Spleen (tissue), 11 donors: ENCODE results near the gene SAE1. TPM values are rescaled to one million over a fixed set of nuclear protein-coding genes. Genes with fewer than 3 reads are reported as not detected.
A peak's percentile ranks its signal among the peaks of the same experiment; 100 is the strongest.

ENCODE experiments used
- DNase-seq: peaks from one replicate; pipeline ENCODE4 v3.0.0-alpha.2; 2020
- H3K27ac ChIP-seq, 8 donors: fragments of 200-600 bp; sonication (generic) in 7 of 8; 1 replicate in 4 of 8; 2 replicates in 4 of 8; pipeline versions ENCODE4 v1.5.0 to v1.8.0; 2016 to 2021; ENCODE audit warnings: inconsistent platforms in 4 of 8, mild to moderate bottlenecking in 4 of 8, moderate library complexity in 1 of 8
- H3K27me3 ChIP-seq, 7 donors: fragments of 200-600 bp; sonication (generic) in 6 of 7; replicated peaks in 1 of 7; 1 replicate in 4 of 7; 2 replicates in 3 of 7; pipeline versions ENCODE4 v1.5.0 to v1.8.0; 2016 to 2021; ENCODE audit warnings: inconsistent platforms in 3 of 7, mild to moderate bottlenecking in 1 of 7
- H3K36me3 ChIP-seq, 6 donors: fragments of 200-600 bp; sonication (generic) in 5 of 6; 1 replicate in 4 of 6; 2 replicates in 2 of 6; pipeline versions ENCODE4 v1.5.0 to v1.8.0; 2016 to 2021; ENCODE audit warnings: inconsistent platforms in 2 of 6
- H3K4me1 ChIP-seq, 6 donors: fragments of 200-600 bp; sonication (generic) in 5 of 6; 1 replicate in 3 of 6; 2 replicates in 3 of 6; pipeline versions ENCODE4 v1.5.0 to v1.8.0; 2016 to 2021; ENCODE audit warnings: inconsistent platforms in 3 of 6
- H3K4me3 ChIP-seq, 8 donors: fragments of 200-600 bp; sonication (generic) in 7 of 8; 1 replicate in 4 of 8; 2 replicates in 4 of 8; pipeline versions ENCODE4 v1.5.0 to v1.8.0; 2016 to 2021; ENCODE audit warnings: inconsistent platforms in 4 of 8, mild to moderate bottlenecking in 4 of 8, moderate library complexity in 2 of 8
- H3K9me3 ChIP-seq, 8 donors: fragments of 200-600 bp; sonication (generic) in 7 of 8; 1 replicate in 4 of 8; 2 replicates in 4 of 8; pipeline versions ENCODE4 v1.5.0 to v1.8.0; 2016 to 2021; ENCODE audit warnings: inconsistent platforms in 4 of 8
- POLR2A ChIP-seq, 3 donors: fragments of 450-650 bp; IDR thresholded peaks; one replicate each; pipeline ENCODE4 v1.5.1; 2017; ENCODE audit warnings: antibody characterized with exemption in 3 of 3, mild to moderate bottlenecking in 1 of 3
- POLR2AphosphoS5 ChIP-seq, 3 donors: sonication (generic); formaldehyde crosslinking; IDR thresholded peaks; one replicate each; pipeline ENCODE4 v1.5.1; 2017; ENCODE audit warnings: antibody characterized with exemption in 3 of 3
- WGBS, 5 donors: extraction: QIAGEN DNeasy Blood & Tissue Kit in 3 of 5; methylation state at CpG; one replicate each; pipeline versions ENCODE4 v1.1.5 to v1.1.7; 2013 to 2018; 5-methylcytosine and 5-hydroxymethylcytosine counted together
- intact Hi-C: fragments of 100-400 bp; cut with DNase I; formaldehyde crosslinking; loops from one replicate; pipeline ENCODE4 v1.15.0; 2023; ENCODE audit warnings: low total_unique reads
- polyA plus RNA-seq, 3 donors: library from polyadenylated mRNA; stranded (reverse); fragments of 200-250 nt; gene quantifications; one replicate each; pipeline ENCODE4 v1.2.1, GENCODE V29; 2013
- total RNA-seq, 7 donors: library from RNA; depleted of rRNA in 3 of 7; stranded (reverse); fragments of >200 nt in 3 of 7; fragmentation: NEBNext Ultra II Directional in 4 of 7; extraction: Animal tissue kit (Norgen Biotek cat#: 25700) in 4 of 7; gene quantifications; one replicate each; pipeline versions ENCODE4 v1.1.0 to v1.2.1, GENCODE V29; 2016 to 2021
- TF ChIP-seq, protein P1 (sequence below), 11 experiments: fragments of 200-600 bp in 7 of 11; fragments of 450-650 bp in 4 of 11; sonication (generic) in 4 of 11; IDR thresholded peaks in 8 of 11; conservative IDR thresholded peaks in 3 of 11; 1 replicate in 7 of 11; 2 replicates in 4 of 11; pipeline versions ENCODE4 v1.4.0 to v1.8.0; 2016 to 2021; ENCODE audit warnings: antibody characterized with exemption in 11 of 11, inconsistent platforms in 4 of 11, mild to moderate bottlenecking in 1 of 11
- donor health status: healthy with polysubstance abuse.
- donor health status: DM: no; HTN: no; CAD: no; lungs with moderate emphysema.
- donor health status: DM: no; HTN: no; CAD: no.
- donor health status: Bipolar disorder and iron deficiency.
- donor health status: healthy.
- donor health status: DM: no; HTN: no; CAD: no.
- donor health status: DM: yes; HTN: yes; CAD: no.

Gene SAE1
- total and polyA plus RNA-seq, 10 donors: 28.1 to 72.4 (median 55.9) TPM

DNA sequence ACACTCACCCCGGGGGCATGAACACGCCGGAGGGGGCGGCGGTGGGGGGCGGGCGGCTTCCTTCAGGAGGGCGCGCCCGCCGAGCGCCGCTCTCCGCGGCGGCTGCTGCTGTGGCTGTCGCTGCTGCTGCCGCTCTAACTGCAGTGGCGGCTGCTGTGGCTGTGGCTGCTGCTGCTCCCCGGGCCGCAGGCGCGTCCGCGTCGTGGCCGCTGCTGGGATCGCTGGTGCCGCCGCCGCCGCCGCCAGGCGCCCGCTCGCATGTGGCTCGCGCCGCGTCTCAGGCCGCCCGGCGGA is 100.2 kb downstream of the SAE1 start, which contains the start of gene BBC3:
TSS of gene BBC3 (minus strand) at position 279 of the 294 bp plus-strand sequence. CDS start 2,768 bp downstream, outside the sequence.
- Histone ChIP-seq H3K27ac (peak within 1 kb of the TSS; percentile 48 to 99 (median 98)), H3K9me3 (no peaks in the 10 kb centered on the region), H3K4me3 (peak within 1 kb of the TSS; percentile 65 to 99 (median 97)), H3K36me3 (no peaks in the 10 kb centered on the region), H3K4me1 (peaks cover 28 to 66% (median 59%) of the 10 kb centered on the region in 6 donors), H3K27me3 (peaks cover 0 to 14% (median 0%) of the 10 kb centered on the region in 7 donors)
- 0 to 2% (median 0%) methylated on average over 10 to 43 of the region's 43 CpGs; no CpG with 5 or more reads in 2 of the 5 donors for WGBS, 5 donors
- intact Hi-C loops: no loop called here
- DNase-seq: no peak
- no peak for TF ChIP-seq POLR2A (IDR thresholded peaks at IDR 0.05)
- no peak for TF ChIP-seq POLR2AphosphoS5 (IDR thresholded peaks at IDR 0.05)
- TF ChIP-seq, protein P1, sequence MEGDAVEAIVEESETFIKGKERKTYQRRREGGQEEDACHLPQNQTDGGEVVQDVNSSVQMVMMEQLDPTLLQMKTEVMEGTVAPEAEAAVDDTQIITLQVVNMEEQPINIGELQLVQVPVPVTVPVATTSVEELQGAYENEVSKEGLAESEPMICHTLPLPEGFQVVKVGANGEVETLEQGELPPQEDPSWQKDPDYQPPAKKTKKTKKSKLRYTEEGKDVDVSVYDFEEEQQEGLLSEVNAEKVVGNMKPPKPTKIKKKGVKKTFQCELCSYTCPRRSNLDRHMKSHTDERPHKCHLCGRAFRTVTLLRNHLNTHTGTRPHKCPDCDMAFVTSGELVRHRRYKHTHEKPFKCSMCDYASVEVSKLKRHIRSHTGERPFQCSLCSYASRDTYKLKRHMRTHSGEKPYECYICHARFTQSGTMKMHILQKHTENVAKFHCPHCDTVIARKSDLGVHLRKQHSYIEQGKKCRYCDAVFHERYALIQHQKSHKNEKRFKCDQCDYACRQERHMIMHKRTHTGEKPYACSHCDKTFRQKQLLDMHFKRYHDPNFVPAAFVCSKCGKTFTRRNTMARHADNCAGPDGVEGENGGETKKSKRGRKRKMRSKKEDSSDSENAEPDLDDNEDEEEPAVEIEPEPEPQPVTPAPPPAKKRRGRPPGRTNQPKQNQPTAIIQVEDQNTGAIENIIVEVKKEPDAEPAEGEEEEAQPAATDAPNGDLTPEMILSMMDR (IDR thresholded peaks at IDR 0.05 in 8 of 11, conservative IDR thresholded peaks at IDR 0.05 in 3 of 11): no peak

DNA sequence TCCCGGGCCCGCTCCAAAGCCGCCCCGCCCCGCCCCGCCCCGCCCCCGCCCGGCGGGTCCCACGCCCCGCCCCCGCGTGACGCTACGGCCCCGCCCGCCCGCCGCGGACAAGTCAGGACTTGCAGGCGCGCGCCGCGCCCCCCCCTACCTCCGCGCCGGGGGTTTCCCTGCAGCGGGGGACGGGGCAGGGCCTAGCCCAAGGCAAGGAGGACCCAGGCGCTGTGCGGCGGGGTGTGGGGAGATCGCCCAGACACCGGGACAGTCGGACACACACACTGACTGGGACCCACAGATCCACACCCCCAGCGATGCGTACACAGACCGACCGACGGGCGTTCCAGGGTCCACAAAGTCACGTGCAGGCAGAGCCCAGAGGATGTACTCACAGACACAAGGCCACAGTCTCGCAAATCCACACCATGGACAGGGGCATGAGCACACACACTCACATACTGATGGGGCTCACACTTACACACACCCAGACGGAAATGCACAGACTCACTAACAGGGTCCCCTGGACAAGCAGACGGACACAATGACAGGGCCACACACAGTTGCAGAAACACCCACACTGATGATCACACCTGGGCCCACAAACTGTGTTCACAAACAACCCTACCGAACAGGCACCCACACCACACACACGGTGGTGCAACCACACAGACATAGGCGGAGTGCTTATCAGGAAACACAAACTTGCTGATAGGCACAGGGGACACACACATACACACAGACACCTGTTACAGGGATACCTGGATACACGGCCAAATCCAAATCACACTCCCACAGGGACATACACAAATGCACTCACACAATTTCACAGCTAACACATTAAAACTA is 100.8 kb downstream of the SAE1 start:
- Histone ChIP-seq H3K27ac (peak overlapping the region in 7 of 8 donors; percentile 61 to 99 (median 98)), H3K4me1 (peaks cover 28 to 62% (median 55%) of the 10 kb centered on the region in 6 donors), H3K36me3 (no peaks in the 10 kb centered on the region), H3K4me3 (peak overlapping the region; percentile 12 to 99 (median 97)), H3K9me3 (no peaks in the 10 kb centered on the region), H3K27me3 (peaks cover 0 to 14% (median 0%) of the 10 kb centered on the region in 7 donors)
- WGBS, 5 donors: 6 to 24% (median 12%) methylated on average over 10 to 51 of the region's 51 CpGs
- TF ChIP-seq POLR2AphosphoS5 (IDR thresholded peaks at IDR 0.05) (peak; percentile 66 to 81 (median 79)), POLR2A (IDR thresholded peaks at IDR 0.05) (peak in 1 of 3 donors; percentile 14)
- TF ChIP-seq, protein P1 (IDR thresholded peaks at IDR 0.05 in 8 of 11, conservative IDR thresholded peaks at IDR 0.05 in 3 of 11): no peak
- intact Hi-C loops: no loop called here
- DNase-seq: peak; percentile 98

DNA sequence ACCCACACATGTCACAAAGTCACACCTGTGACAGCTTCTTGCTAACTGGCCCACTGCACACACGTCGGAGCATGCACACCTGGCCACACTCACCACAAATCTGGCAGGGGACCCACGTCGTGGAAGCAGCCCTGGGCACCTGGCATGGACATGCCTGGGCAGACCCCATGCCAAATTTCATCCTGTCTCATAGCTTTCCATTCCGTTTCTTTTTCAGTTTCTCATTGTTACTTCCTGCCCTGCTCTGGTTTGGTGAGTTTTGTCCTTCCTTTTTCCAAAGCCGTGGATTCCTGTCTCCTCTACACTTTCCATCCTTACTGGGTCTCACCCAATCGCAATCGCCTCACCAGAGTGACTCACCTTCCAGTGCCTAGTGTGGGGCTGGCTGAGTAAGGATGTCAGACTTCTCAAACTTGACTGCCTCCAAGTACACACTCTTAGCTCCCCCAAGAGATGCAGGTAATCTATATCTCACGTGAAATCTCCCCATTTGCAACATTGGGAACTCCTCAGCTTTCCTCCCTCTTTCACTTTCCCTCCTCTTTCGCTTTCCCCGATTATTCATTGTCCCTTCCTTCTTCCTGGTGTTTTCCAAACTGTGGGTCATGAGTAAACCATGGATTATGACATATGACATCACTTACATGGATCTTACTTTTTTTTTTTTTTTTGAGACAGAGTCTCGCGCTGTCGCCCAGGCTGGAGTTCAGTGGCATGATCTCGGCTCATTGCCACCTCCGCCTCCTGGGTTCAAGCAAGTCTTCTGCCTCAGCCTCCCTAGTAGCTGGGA is 102.0 kb downstream of the SAE1 start:
- H3K4me3 ChIP-seq: peak overlapping the region in 1 of 8 donors; percentile 13
- H3K36me3 ChIP-seq: no peaks in the 10 kb centered on the region
- H3K9me3 ChIP-seq: no peaks in the 10 kb centered on the region
- peaks cover 19 to 50% (median 43%) of the 10 kb centered on the region in 6 donors for H3K4me1 ChIP-seq
- peaks cover 0 to 10% (median 0%) of the 10 kb centered on the region in 7 donors for H3K27me3 ChIP-seq
- WGBS, 5 donors: 41 to 51% (median 47%) methylated on average over 16 of the region's 16 CpGs
- DNase-seq: no peak
- intact Hi-C loops: no loop called here
- peak overlapping the region in 6 of 8 donors; percentile 48 to 99 (median 78) for H3K27ac ChIP-seq
- TF ChIP-seq POLR2A (IDR thresholded peaks at IDR 0.05): no peak
- TF ChIP-seq POLR2AphosphoS5 (IDR thresholded peaks at IDR 0.05): peak in 1 of 3 donors; percentile 18

DNA sequence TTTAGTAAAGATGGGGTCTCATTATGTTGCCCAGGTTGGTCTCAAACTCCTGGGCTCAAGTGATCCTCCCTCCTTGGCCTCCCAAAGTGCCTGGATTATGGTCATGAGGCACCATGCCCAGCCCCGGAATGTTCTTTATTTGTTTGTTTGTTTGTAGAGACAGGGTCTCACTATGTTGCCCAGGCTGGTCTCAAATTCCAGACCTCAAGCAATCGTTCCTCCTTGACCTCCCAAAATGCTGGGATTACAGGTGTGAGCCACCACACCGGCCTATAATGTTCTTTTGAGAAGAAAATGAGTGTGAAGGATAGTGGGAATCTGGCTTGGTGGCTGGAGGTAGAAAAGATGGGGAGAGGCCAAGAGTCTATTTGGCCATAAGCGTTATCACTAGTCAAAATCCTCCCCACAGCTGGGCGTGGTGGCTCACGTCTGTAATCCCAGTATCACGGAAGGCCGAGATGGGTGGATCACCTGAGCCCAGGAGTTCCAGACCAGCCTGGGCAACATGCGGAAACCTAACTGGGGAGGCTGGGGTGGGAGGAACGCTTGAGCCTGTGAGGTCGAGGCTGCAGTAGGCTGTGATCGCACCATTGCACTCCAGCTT is 105.5 kb downstream of the SAE1 start:
- WGBS, 5 donors: 82 to 88% (median 86%) methylated on average over 12 of the region's 12 CpGs
- Histone ChIP-seq H3K9me3 (no peaks in the 10 kb centered on the region), H3K4me3 (no peak overlapping the region), H3K36me3 (no peaks in the 10 kb centered on the region), H3K4me1 (peaks cover 18 to 44% (median 41%) of the 10 kb centered on the region in 6 donors), H3K27ac (no peak overlapping the region), H3K27me3 (peaks cover 0 to 27% (median 8%) of the 10 kb centered on the region in 7 donors)
- no peak for DNase-seq
- intact Hi-C loops: no loop called here
- TF ChIP-seq POLR2A (IDR thresholded peaks at IDR 0.05) (no peak), POLR2AphosphoS5 (IDR thresholded peaks at IDR 0.05) (no peak)
- TF ChIP-seq, protein P1 (IDR thresholded peaks at IDR 0.05 in 8 of 11, conservative IDR thresholded peaks at IDR 0.05 in 3 of 11): no peak
